Measurements from ENCODE around the gene NR1D1.

- TF ChIP-seq, protein P1, sequence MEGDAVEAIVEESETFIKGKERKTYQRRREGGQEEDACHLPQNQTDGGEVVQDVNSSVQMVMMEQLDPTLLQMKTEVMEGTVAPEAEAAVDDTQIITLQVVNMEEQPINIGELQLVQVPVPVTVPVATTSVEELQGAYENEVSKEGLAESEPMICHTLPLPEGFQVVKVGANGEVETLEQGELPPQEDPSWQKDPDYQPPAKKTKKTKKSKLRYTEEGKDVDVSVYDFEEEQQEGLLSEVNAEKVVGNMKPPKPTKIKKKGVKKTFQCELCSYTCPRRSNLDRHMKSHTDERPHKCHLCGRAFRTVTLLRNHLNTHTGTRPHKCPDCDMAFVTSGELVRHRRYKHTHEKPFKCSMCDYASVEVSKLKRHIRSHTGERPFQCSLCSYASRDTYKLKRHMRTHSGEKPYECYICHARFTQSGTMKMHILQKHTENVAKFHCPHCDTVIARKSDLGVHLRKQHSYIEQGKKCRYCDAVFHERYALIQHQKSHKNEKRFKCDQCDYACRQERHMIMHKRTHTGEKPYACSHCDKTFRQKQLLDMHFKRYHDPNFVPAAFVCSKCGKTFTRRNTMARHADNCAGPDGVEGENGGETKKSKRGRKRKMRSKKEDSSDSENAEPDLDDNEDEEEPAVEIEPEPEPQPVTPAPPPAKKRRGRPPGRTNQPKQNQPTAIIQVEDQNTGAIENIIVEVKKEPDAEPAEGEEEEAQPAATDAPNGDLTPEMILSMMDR (conservative IDR thresholded peaks at IDR 0.05), result no peak
- TF ChIP-seq EZH2 (IDR thresholded peaks at IDR 0.05; ENCODE audit: low read depth), result no peak
Measured at GRCh38 chr17:40091691-40092397, 8.5 kb downstream of the NR1D1 start.
